Prostate gland (tissue), 2 donors: ENCODE measurements around the gene EPHA2. TPM values are rescaled to one million over a fixed set of nuclear protein-coding genes. Genes with fewer than 3 reads are reported as not detected.

Source experiments
- DNase-seq: peaks from one replicate; pipeline ENCODE4 v3.0.0-alpha.2; 2019; ENCODE audit warnings: low spot score
- H3K27ac ChIP-seq, 2 donors: fragments of 200-600 bp; sonication (generic); 2 replicates each; pipeline ENCODE4 v1.5.1; 2017 to 2019
- H3K27me3 ChIP-seq: fragments of 200-600 bp; sonication (generic); replicated peaks from 2 replicates; pipeline ENCODE4 v1.5.1; 2019; ENCODE audit not compliant: insufficient read depth
- H3K36me3 ChIP-seq, 2 donors: fragments of 200-600 bp; sonication (generic); 1 replicate in 1 of 2; 2 replicates in 1 of 2; pipeline versions ENCODE4 v1.5.1 to v1.8.1; 2017 to 2019
- H3K4me1 ChIP-seq: fragments of 200-600 bp; sonication (generic); replicated peaks from 2 replicates; pipeline ENCODE4 v1.5.1; 2019
- H3K4me3 ChIP-seq, 2 donors: fragments of 200-600 bp; sonication (generic); 2 replicates each; pipeline ENCODE4 v1.5.1; 2017 to 2019
- H3K9me3 ChIP-seq: fragments of 200-600 bp; sonication (generic); 2 replicates; pipeline ENCODE4 v1.5.1; 2017
- CTCF ChIP-seq, 4 experiments: fragments of 200-600 bp in 2 of 4; fragments of 450-650 bp in 2 of 4; sonication (generic) in 2 of 4; IDR thresholded peaks; 1 replicate in 3 of 4; 2 replicates in 1 of 4; pipeline ENCODE4 v1.5.1; 2016 to 2019; ENCODE audit warnings: antibody characterized with exemption in 4 of 4, mild to moderate bottlenecking in 2 of 4, moderate library complexity in 2 of 4
- POLR2A ChIP-seq: fragments of 450-650 bp; IDR thresholded peaks from one replicate; pipeline ENCODE4 v1.6.1; 2016; ENCODE audit warnings: antibody characterized with exemption, mild to moderate bottlenecking
- POLR2AphosphoS5 ChIP-seq: sonication (generic); formaldehyde crosslinking; IDR thresholded peaks from one replicate; pipeline ENCODE4 v1.6.1; 2017; ENCODE audit warnings: antibody characterized with exemption
- WGBS: methylation state at CpG from one replicate; pipeline ENCODE4 v1.1.5; 2018; 5-methylcytosine and 5-hydroxymethylcytosine counted together
- intact Hi-C: fragments of 100-400 bp; cut with DNase I; formaldehyde crosslinking; loops from one replicate; pipeline ENCODE4 v1.14.2; 2022
- total RNA-seq, 2 donors: library from RNA; depleted of rRNA; stranded (reverse); fragments of >200 nt; gene quantifications; one replicate each; pipeline ENCODE4 v1.1.0, GENCODE V29; 2016

EPHA2 gene
- total RNA-seq, 2 donors from 2014 or later: 14.8 to 17.7 TPM

GRCh38 chr1:16095447-16095846, 60.4 kb downstream of the EPHA2 start:
- no peak for DNase-seq
- intact Hi-C loops: no loop called here
- 65% methylated on average over 9 of the region's 9 CpGs for WGBS
- Histone ChIP-seq H3K4me1 (no peaks in the 10 kb centered on the region), H3K27me3 (no peaks in the 10 kb centered on the region), H3K4me3 (no peak overlapping the region), H3K9me3 (no peaks in the 10 kb centered on the region), H3K27ac (no peak overlapping the region), H3K36me3 (no peaks in the 10 kb centered on the region)
- TF ChIP-seq POLR2AphosphoS5: no peak
- no peak for TF ChIP-seq POLR2A
- no peak for TF ChIP-seq CTCF (IDR thresholded peaks at IDR 0.05)

- Histone ChIP-seq H3K27me3 (no peaks in the 10 kb centered on the region), H3K27ac (no peak overlapping the region), H3K36me3 (no peaks in the 10 kb centered on the region), H3K4me3 (no peak overlapping the region), H3K4me1 (no peaks in the 10 kb centered on the region), H3K9me3 (no peaks in the 10 kb centered on the region)
- intact Hi-C loops: no loop called here
- TF ChIP-seq POLR2AphosphoS5: no peak
- TF ChIP-seq CTCF (IDR thresholded peaks at IDR 0.05): no peak
- TF ChIP-seq POLR2A: no peak
- WGBS: 96% methylated on average over 21 of the region's 21 CpGs
- DNase-seq: no peak
Observed at GRCh38 chr1:16094453-16095158, 61.3 kb downstream of the EPHA2 start.

- WGBS: 81% methylated on average over 9 of the region's 9 CpGs
- no peak overlapping the region for H3K27ac ChIP-seq
- no peak overlapping the region for H3K4me3 ChIP-seq
- DNase-seq: no peak
- intact Hi-C loops: no loop called here
- H3K36me3 ChIP-seq: no peaks in the 10 kb centered on the region
- TF ChIP-seq CTCF (IDR thresholded peaks at IDR 0.05): no peak
- no peak for TF ChIP-seq POLR2A
- TF ChIP-seq POLR2AphosphoS5: no peak
- no peaks in the 10 kb centered on the region for H3K4me1 ChIP-seq
- no peaks in the 10 kb centered on the region for H3K9me3 ChIP-seq
- H3K27me3 ChIP-seq: no peaks in the 10 kb centered on the region
Observed at GRCh38 chr1:16093611-16094010, 62.3 kb downstream of the EPHA2 start.

GRCh38 chr1:16092923-16093511, 62.9 kb downstream of the EPHA2 start:
- H3K27ac ChIP-seq: no peak overlapping the region
- H3K9me3 ChIP-seq: no peaks in the 10 kb centered on the region
- no peaks in the 10 kb centered on the region for H3K4me1 ChIP-seq
- TF ChIP-seq CTCF (IDR thresholded peaks at IDR 0.05) (no peak), POLR2AphosphoS5 (no peak), POLR2A (no peak)
- intact Hi-C loops: no loop called here
- no peak overlapping the region for H3K4me3 ChIP-seq
- DNase-seq: no peak
- no peaks in the 10 kb centered on the region for H3K27me3 ChIP-seq
- no peaks in the 10 kb centered on the region for H3K36me3 ChIP-seq
- 97% methylated on average over 9 of the region's 9 CpGs for WGBS
